Epithelial cell of prostate (primary cell): Measurements from ENCODE around the gene GFAP.
A peak's percentile ranks its signal among the peaks of the same experiment; 100 is the strongest.

Experiments used
- DNase-seq: peaks from one replicate; pipeline ENCODE4 v3.0.0-alpha.2; 2011; ENCODE audit warnings: low read depth, low spot score
- H3K27ac ChIP-seq: fragments of 450-650 bp; 2 replicates; pipeline ENCODE4 v1.5.1; 2017; ENCODE audit warnings: mild to moderate bottlenecking

GFAP gene

DNA sequence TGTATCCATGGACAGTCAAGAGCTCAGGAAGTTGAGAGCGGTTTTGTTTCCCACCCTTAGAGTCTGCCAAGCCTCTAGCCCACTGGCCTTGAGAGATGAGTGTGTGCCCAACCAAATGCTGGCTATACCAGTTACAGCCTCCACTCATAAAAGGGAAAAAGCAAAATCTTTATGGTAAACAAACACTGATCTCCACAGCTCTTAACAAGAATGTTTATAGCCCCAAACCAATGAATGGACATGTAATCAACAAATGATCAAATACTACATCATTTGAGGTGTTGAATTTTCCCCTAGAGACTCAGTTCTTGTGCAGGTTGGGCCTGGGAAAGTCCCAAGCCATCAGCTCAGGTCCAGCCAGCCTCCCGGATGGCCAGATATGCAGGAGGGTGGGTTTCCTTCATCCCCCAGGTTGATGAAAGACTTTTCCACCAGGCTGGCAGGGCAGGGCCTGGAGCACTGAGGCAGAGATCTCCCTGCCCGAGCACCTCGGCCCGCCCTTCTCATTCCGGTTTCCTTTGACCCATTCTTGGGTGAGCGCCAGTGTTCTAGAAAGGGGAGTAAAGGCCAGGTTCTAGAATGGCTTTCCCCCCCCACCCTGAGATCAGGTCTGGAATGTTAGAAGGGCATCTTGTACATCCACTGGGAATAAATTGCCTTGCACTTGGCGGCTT lies 12.2 kb downstream of the GFAP start:
- H3K27ac ChIP-seq, result no peak overlapping the region

GRCh38 chr17:44902135-44902760 lies 13.1 kb downstream of the GFAP start:
- H3K27ac ChIP-seq, result no peak overlapping the region
- DNase-seq, result no peak

More for the DNA sequence above, 12.2 kb downstream of the GFAP start:
- no peak for DNase-seq

- DNase-seq, result no peak
These were observed 13.8 kb downstream of the GFAP start for GRCh38 chr17:44901411-44901921.

GRCh38 chr17:44900894-44901293 lies 14.4 kb downstream of the GFAP start:
- no peak for DNase-seq

More at GRCh38 chr17:44901411-44901921, 13.8 kb downstream of the GFAP start:
- no peak overlapping the region for H3K27ac ChIP-seq

DNA sequence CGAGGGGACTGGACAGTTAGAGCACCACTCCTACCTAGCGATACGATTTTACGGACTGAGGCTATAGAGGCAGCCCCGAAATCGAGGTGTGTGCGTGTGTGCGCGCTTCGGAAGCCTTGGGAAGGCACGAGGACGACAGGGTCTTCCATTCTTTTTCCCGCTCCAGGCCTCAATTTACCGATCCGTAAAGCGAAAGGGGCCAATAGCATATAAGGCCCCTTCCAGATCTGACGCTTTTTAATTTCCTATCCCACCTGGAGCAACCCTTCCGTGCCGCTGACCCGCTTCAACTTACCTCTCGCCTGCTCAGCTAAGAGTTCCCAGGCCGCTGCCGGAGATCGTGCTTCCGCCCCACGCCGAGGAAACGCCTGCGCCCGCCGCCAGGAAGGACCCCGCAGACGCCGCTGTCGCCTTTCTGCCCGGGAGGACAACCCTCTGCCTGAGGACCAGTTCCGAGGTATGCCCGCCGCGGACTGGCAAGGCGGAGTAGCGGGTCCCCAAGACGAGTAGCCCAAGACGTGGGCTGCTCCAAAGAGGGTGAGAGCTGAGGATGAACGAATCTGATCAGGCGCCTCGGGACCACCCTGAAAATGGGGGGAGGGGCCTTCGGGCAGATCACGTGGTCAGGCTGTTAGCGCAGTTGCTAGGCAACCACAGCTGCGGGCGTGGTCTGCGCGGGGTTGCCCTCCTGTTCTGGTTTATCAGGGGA lies 16.1 kb downstream of the GFAP start, which contains the start of gene EFTUD2:
EFTUD2 (minus strand) TSS at position 372 of the 709 bp plus-strand sequence. CDS start 4,924 bp downstream, outside the sequence.
- peak; percentile 48 for DNase-seq
- peak within 1 kb of the TSS; percentile 83 for H3K27ac ChIP-seq

More at GRCh38 chr17:44900894-44901293, 14.4 kb downstream of the GFAP start:
- no peak overlapping the region for H3K27ac ChIP-seq

DNA sequence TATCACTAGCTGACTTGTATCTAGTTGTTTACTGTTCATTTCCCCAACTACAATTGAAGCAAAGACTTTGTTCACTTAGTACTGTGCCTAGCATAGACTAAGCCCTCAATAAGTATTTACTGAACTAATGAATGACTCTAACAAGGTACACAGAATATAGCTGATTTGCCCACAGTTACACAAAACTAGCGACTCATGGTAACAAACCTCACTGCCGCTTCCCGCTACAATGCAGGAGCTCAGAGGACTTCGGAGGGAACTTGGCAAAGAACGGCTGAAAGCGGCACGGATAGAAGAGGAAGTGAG lies 16.6 kb downstream of the GFAP start:
- no peak for DNase-seq
- H3K27ac ChIP-seq, result peak overlapping the region; percentile 83

- H3K27ac ChIP-seq, result no peak overlapping the region
- DNase-seq, result no peak
These were observed 20.7 kb downstream of the GFAP start for GRCh38 chr17:44894642-44895041.

DNA sequence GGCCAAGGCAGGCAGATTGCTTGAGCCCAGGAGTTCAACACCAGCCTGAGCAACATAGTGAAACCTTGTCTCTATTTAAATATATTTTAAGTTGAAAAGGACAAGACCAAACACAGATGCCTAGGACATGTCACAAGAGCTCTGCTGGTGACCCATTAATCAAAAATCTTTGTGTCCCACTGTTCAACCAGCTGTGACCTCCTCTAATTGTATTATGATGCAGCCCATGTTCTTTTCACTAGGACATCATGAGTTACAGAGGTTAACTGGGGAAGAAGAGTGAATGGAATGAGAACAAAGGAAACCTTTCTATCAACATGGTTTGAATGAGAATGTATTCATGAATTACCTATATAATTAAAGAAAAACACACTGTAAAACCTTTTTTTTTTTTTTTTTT lies 23.1 kb downstream of the GFAP start:
- DNase-seq, result no peak
- H3K27ac ChIP-seq, result no peak overlapping the region

- DNase-seq, result no peak
- no peak overlapping the region for H3K27ac ChIP-seq
These were observed 26.3 kb downstream of the GFAP start for GRCh38 chr17:44889003-44889402.

GRCh38 chr17:44887971-44888954 lies 27.0 kb downstream of the GFAP start:
- no peak overlapping the region for H3K27ac ChIP-seq
- DNase-seq, result no peak

DNA sequence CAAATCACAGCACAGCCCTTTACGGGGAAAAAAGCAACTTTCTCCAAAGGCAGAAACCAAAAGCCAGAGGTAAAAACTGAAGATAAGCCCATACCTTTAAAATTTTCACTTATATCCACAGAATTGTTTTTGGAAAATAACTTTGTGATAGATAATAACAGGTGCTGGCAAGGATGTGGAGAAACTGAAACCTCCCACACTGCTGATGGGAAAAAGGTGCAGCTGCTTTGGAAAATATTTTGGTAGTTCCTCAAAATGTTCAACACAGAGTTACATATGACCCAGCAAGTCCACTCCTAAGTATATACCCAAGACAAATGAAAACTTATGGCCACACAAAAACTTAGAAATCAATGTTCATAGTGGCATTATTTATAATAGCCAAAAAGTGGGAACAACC lies 28.3 kb downstream of the GFAP start:
- DNase-seq, result no peak
- H3K27ac ChIP-seq, result no peak overlapping the region

- DNase-seq, result no peak
- H3K27ac ChIP-seq, result no peak overlapping the region
These were observed 30.4 kb downstream of the GFAP start for GRCh38 chr17:44884941-44885340.

- DNase-seq, result no peak
These were observed 34.2 kb downstream of the GFAP start for GRCh38 chr17:44881145-44881544.

DNA sequence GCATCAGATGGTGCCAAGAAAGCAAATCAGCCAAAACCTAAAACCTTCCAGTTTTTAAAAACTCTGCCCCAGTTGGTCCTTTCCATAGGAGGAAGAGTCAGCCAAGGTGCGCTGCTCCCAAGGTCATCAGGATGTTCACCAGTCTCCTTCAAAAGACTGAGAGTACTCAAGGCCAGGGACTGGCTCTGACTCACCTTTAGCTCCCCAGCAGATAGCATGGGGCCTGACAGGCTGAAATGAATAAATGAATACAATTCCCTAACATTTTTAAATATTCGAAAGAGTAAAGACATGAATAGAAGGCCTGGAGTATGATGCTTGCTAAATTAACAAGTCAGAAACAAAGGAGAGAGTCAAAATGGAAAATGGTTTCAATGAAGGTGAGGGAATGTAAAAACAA lies 35.2 kb downstream of the GFAP start:
- DNase-seq, result no peak
- no peak overlapping the region for H3K27ac ChIP-seq

More at GRCh38 chr17:44881145-44881544, 34.2 kb downstream of the GFAP start:
- no peak overlapping the region for H3K27ac ChIP-seq

- H3K27ac ChIP-seq, result no peak overlapping the region
- no peak for DNase-seq
These were observed 35.9 kb downstream of the GFAP start for GRCh38 chr17:44879376-44879775.

DNA sequence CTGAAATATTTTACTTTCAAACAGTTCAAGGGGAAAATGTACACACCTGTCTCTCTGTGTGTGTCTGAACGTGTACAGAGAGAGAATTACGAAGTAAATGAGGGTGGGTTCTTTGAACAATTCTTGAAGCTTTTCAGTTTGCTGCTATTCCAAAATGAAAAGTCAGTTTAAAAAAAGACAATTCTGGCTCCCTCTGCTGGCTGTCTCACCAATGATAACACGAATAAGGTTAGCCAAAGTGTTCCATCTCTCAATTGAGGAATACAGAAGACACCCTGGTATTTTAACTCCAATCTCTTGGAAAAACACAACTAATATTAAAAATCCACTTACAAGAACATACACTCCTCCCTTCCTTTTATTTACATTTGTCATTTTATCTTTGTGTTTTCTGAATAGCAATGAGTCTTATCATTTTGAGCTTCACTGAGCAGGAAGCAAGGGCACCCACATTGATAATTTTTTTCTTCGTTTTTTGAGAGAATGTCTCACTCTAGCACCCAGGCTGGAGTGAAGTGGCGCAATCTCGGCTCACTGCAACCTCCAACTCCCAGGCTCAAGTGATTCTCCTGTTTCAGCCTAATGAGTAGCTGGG lies 36.6 kb downstream of the GFAP start:
- H3K27ac ChIP-seq, result no peak overlapping the region
- DNase-seq, result no peak

DNA sequence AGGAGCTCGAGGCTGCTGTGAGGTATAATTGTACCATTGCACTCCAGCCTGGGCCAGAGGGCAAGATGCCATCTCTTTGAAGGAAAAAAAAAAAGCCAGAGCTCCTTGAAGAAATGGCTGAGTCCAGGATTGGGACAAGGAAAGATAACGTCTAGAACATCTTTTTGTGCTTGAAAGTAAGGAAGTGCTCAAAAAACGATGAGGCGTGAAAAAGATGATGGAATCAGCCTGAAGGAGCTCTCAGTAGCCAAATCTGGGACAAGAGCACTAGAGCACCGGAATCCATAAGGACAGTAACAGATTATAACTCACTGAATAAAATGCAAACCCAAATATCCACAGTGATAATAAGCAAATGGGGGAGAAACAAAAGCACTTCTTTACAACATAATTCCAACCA lies 38.2 kb downstream of the GFAP start:
- no peak for DNase-seq
- H3K27ac ChIP-seq, result no peak overlapping the region

DNA sequence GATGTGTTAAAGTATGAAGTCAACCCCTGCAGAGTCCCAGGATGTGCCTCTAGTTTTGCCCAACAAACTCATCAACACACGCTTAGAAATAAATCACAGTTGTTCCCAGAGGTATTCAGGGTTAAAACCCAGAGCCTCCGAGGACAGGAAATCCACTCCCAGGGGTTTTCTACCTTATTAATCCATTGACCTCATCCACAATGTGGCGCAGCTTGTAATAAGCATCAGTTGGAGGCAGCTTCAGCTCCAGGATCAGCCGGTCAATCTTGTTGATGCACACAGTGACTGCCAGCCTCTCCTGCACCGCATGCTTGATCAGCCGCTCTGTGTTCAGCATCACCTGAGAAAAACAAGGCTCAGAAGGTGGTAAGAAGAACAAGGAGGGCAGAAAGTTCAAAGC lies 39.5 kb downstream of the GFAP start:
- no peak overlapping the region for H3K27ac ChIP-seq
- DNase-seq, result no peak

DNA sequence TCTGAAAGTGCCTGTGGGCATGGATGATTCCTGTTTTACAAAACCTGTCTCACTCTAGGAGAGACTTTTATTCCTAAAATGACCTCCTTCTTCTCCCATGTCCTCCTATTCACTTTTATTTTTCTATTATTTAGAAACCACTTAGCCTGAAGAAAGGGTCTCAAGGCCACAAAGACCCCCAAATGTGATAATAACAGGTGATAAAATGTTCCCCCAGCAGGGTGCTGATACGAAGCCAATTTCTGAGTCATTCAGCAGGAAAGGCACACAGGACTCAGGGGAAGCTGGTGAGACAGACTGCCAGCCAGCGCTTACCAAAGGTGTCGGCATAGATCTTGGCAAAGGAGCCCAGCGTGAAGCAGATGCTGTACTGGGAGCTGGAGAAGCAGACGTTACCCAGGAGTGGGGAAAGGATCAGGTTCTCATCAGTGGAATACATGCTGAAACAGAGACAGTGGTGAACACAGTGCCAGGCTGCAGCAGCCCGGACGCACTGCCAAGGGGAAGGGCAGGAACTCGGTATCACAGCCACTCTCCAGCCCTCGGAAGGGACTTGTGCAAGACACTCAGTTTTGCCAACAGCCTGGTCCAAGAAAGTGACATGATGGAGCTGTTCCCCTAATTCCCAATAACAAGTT lies 43.0 kb downstream of the GFAP start:
- DNase-seq, result no peak
- no peak overlapping the region for H3K27ac ChIP-seq
